GM12891 (cell line): Measurements from ENCODE around the gene CYYR1.

Experiments
- POLR2A ChIP-seq: IDR thresholded peaks from 2 replicates; pipeline ENCODE4 v1.6.1; 2011; ENCODE audit warnings: low read depth, low read length, control low read depth
- POLR2AphosphoS5 ChIP-seq: IDR thresholded peaks from 2 replicates; pipeline ENCODE4 v1.6.1; 2011; ENCODE audit warnings: low read depth, low read length, control low read depth
- POU2F2 ChIP-seq: IDR thresholded peaks from 2 replicates; pipeline ENCODE4 v1.6.1; 2011; ENCODE audit warnings: low read depth, mild to moderate bottlenecking, control low read depth, low read length, moderate library complexity
- TAF1 ChIP-seq: IDR thresholded peaks from 2 replicates; pipeline ENCODE4 v1.6.1; 2011; ENCODE audit warnings: low read depth, low read length, control low read depth

DNA sequence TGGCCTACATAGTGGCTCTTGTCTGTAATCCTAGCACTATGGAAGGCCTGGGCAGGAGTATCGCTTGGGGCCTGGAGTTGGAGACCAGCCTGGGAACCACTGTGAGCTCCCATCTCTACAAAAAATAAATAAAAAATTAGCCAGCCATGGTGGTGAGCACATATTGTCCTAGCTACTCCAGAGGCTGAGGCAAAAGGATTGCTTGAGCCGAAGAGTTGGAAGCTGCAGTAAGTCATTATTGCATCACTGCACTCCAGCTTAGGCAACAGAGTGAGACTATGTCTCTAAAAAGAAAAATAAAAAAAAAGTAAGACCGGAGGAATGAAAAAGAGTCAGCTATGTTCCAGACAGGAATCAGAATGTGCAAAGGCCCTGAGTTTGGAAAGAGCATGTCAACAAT lies 115.3 kb downstream of the CYYR1 start:
- TF ChIP-seq TAF1 (no peak), POLR2AphosphoS5 (no peak), POU2F2 (no peak), POLR2A (no peak)
